GM12878 (cell line): ENCODE results near the gene UNC119. TPM values are rescaled to one million over a fixed set of nuclear protein-coding genes. Genes with fewer than 3 reads are reported as not detected.
"Not testable (repeated sequence)": the region's sequence is repeated elsewhere in the genome, so short reads cannot be mapped to it uniquely, and the experiment has no call there.

Experiments used
- ATAC-seq: fragments of 200-7000 bp; cut with Tn5 transposase; 3 replicates; pipeline ENCODE4 v1.9.1; 2020; ENCODE audit warnings: mild to moderate bottlenecking, moderate library complexity
- BruUV-seq: library from RNA; stranded (reverse); fragments of 400-500 nt; replicated peaks from 2 replicates; lab custom pipeline; 2021; lab: Mats Ljungman, UMichigan
- CTCF ChIA-PET: fragments of 300-600 bp; sonication (Branson Sonifier 250); formaldehyde crosslinking; extraction: SDS; loops from one replicate; lab custom pipeline; 2021; ENCODE audit warnings: inconsistent platforms; lab: Yijun Ruan, JAX
- POLR2A ChIA-PET: fragments of 350-600 bp; formaldehyde crosslinking; extraction: SDS; loops from one replicate; lab custom pipeline; 2021; ENCODE audit warnings: inconsistent platforms; lab: Charles Lee
- RAD21 ChIA-PET: fragments of 300-600 bp; sonication (Branson Sonifier 250); formaldehyde crosslinking; loops from one replicate; lab custom pipeline; 2023; ENCODE audit warnings: antibody characterized with exemption; ENCODE audit not compliant: unreplicated experiment; lab: Charles Lee
- SMC1A ChIA-PET: fragments of 300-600 bp; sonication (Branson Sonifier 250); formaldehyde crosslinking; loops from one replicate; lab custom pipeline; 2023; ENCODE audit not compliant: unreplicated experiment, uncharacterized antibody; lab: Charles Lee
- DNase-seq: peaks from one replicate; pipeline ENCODE4 v3.0.0-alpha.2; 2011; ENCODE audit warnings: low read depth, low spot score
- FAIRE-seq: peaks from 3 replicates; lab custom pipeline; 2011; peaks lifted over from hg19 to GRCh38; lab: Jason Lieb, UNC
- H2AFZ ChIP-seq: 2 replicates; pipeline ENCODE4 v1.6.0; 2011; ENCODE audit warnings: low read depth, low read length, control low read depth; ENCODE audit not compliant: control insufficient read depth
- H3K27ac ChIP-seq: 2 replicates; pipeline ENCODE4 v1.5.1; 2011; ENCODE audit warnings: control low read depth; ENCODE audit not compliant: control insufficient read depth, insufficient read depth
- H3K27me3 ChIP-seq, 2 experiments: replicated peaks in 1 of 2; 2 replicates each; pipeline versions ENCODE4 v1.6.0 to v1.6.1; 2011; ENCODE audit warnings: low read length in 1 of 2; ENCODE audit not compliant: control insufficient read depth in 2 of 2, insufficient read depth in 2 of 2
- H3K36me3 ChIP-seq, 2 experiments: 2 replicates each; pipeline ENCODE4 v1.5.1; 2011; ENCODE audit warnings: low read length in 1 of 2; ENCODE audit not compliant: control insufficient read depth in 2 of 2, insufficient read depth in 2 of 2
- H3K4me1 ChIP-seq: 2 replicates; pipeline ENCODE4 v1.6.1; 2011; ENCODE audit warnings: mild to moderate bottlenecking, low read length, moderate library complexity, mixed read lengths; ENCODE audit not compliant: control insufficient read depth, insufficient read depth
- H3K4me2 ChIP-seq: 2 replicates; pipeline ENCODE4 v1.6.0; 2011; ENCODE audit warnings: control low read depth; ENCODE audit not compliant: control insufficient read depth, insufficient read depth
- H3K4me3 ChIP-seq: fragments of 200-600 bp; sonication (generic); 2 replicates; pipeline ENCODE4 v1.5.1; 2016
- H3K79me2 ChIP-seq: 2 replicates; pipeline ENCODE4 v1.6.0; 2011; ENCODE audit warnings: low read length; ENCODE audit not compliant: control insufficient read depth, insufficient read depth
- H3K9ac ChIP-seq: 2 replicates; pipeline ENCODE4 v1.8.0; 2011; ENCODE audit warnings: low read length, control low read depth, mixed read lengths; ENCODE audit not compliant: control insufficient read depth, insufficient read depth
- H3K9me3 ChIP-seq: replicated peaks from 3 replicates; pipeline ENCODE4 v1.5.1; 2011; ENCODE audit warnings: mild to moderate bottlenecking, low read length; ENCODE audit not compliant: control insufficient read depth, insufficient read depth
- H4K20me1 ChIP-seq: 2 replicates; pipeline ENCODE4 v1.6.0; 2011; ENCODE audit not compliant: control insufficient read depth, insufficient read depth
- NFYA ChIP-seq: IDR thresholded peaks from 2 replicates; pipeline ENCODE4 v1.6.1; 2011; ENCODE audit warnings: low read depth, mild to moderate bottlenecking, low read length, improper control_type of control experiment, borderline replicate concordance
- PML ChIP-seq: IDR thresholded peaks from 2 replicates; pipeline ENCODE4 v1.6.1; 2012; ENCODE audit warnings: low read length, inconsistent platforms
- POLR2A ChIP-seq: IDR thresholded peaks from 2 replicates; pipeline ENCODE4 v1.6.1; 2011; ENCODE audit warnings: low read depth, mild to moderate bottlenecking, low read length
- RAD21 ChIP-seq: IDR thresholded peaks from 2 replicates; pipeline ENCODE4 v1.6.1; 2011; ENCODE audit warnings: mild to moderate bottlenecking, low read depth, low read length, moderate library complexity; ENCODE audit not compliant: insufficient read depth
- ZNF217 ChIP-seq: fragments of 450-650 bp; IDR thresholded peaks from 2 replicates; pipeline ENCODE4 v1.6.1; 2017; ENCODE audit warnings: antibody characterized with exemption, mild to moderate bottlenecking
- ZNF24 ChIP-seq: fragments of 450-650 bp; IDR thresholded peaks from 2 replicates; pipeline ENCODE4 v1.6.1; 2017; ENCODE audit warnings: antibody characterized with exemption, mild to moderate bottlenecking
- WGBS: methylation state at CpG from one replicate; pipeline ENCODE4 v1.1.6; 2016; ENCODE audit warnings: low lambda C conversion rate; ENCODE audit not compliant: insufficient replicate concordance, insufficient coverage; ENCODE audit errors: missing lambda C conversion rate; 5-methylcytosine and 5-hydroxymethylcytosine counted together
- in situ Hi-C: fragments of 300-500 bp; cut with MboI; formaldehyde crosslinking; loops from 9 replicates; pipeline ENCODE4 v1.14.3; 2018; ENCODE audit warnings: mixed read lengths
- intact Hi-C: fragments of 100-400 bp; cut with micrococcal nuclease; formaldehyde crosslinking; loops from one replicate; pipeline ENCODE4 v1.14.2; 2022; ENCODE audit not compliant: unreplicated experiment
- polyA plus RNA-seq, 11 experiments: library from polyadenylated mRNA; depleted of rRNA in 4 of 11; unstranded in 6 of 11; stranded (reverse) in 5 of 11; fragments of >200 nt; fragmentation: Nextera tagmentation in 4 of 11; fragmentation: Illumina TruSeq in 1 of 11; extraction: Ambion mirVana in 4 of 11; extraction: Trizol in 1 of 11; gene quantifications; 1 replicate in 1 of 11; 2 replicates in 10 of 11; pipeline versions ENCODE4 v1.2.1 to v1.2.3, GENCODE V29; 2011 to 2016; ENCODE audit warnings: inconsistent platforms in 2 of 11, missing spikeins in 2 of 11, low read depth in 1 of 11
- total RNA-seq, 4 experiments: library from RNA; depleted of rRNA in 3 of 4; stranded (reverse); fragments of >200 nt in 3 of 4; fragmentation: Illumina TruSeq in 1 of 4; extraction: Trizol in 1 of 4; gene quantifications; 2 replicates each; pipeline versions ENCODE4 v1.2.1 to v1.2.3, GENCODE V29; 2013 to 2021

The UNC119 gene
- total and polyA plus RNA-seq, 10 of the 15 experiments (the other 5 are each of a cell fraction or from before 2014, with no cell fraction given): 2.7 to 436 (median 57.8) TPM

GRCh38 chr17:28576758-28577465 is 24.5 kb upstream of the UNC119 start, which contains the start of gene ALDOC (continued):
- TF ChIP-seq RAD21 (no peak), ZNF24 (no peak), PML (peak; percentile 51; the same call in 1 of the 2 replicates), POLR2A (peak; percentile 82), ZNF217 (no peak), NFYA (no peak)

- H3K9me3 ChIP-seq, H2AFZ ChIP-seq, ATAC-seq, H4K20me1 ChIP-seq, in situ Hi-C loops, DNase-seq, BruUV-seq, H3K27me3 ChIP-seq: not testable (repeated sequence)
- peaks cover 27% of the 10 kb centered on the region for H3K79me2 ChIP-seq
- POLR2A ChIA-PET: interaction anchor here (0.5 to 7.1 kb wide), 16 partner anchors 10 to 374 kb away, joined by 3 to 91 read pairs (median 4); partner anchors contain the start of genes BLTP2, PROCA1, SPAG5 and UNC119
- H3K4me1 ChIP-seq: peaks cover 29% of the 10 kb centered on the region
- H3K4me3 ChIP-seq: peak overlapping the region; percentile 66
- peak; percentile 65 for FAIRE-seq
- H3K27ac ChIP-seq: peak overlapping the region; percentile 14; the same call in 1 of the 2 replicates
- RAD21 ChIA-PET: interaction anchor here (0.6 to 3.3 kb wide), 6 partner anchors 10 to 144 kb away, joined by 3 to 38 read pairs (median 3); partner anchors contain the start of gene RPL23A
- peaks cover 7 to 21% of the 10 kb centered on the region in 2 experiments; a peak in 3 of 4 replicates for H3K36me3 ChIP-seq
- peak overlapping the region; percentile 37 for H3K9ac ChIP-seq
- SMC1A ChIA-PET: interaction anchor here (1.0 to 2.2 kb wide), 5 partner anchors 10 to 75 kb away, joined by 3 to 10 read pairs (median 4); no protein-coding TSS in a partner anchor
- peak overlapping the region; percentile 84 for H3K4me2 ChIP-seq
- WGBS: 41% methylated on average over 3 of the region's 3 CpGs
- intact Hi-C loops: loop anchor here (2.0 kb wide), 1 partner anchor 23 kb away; the partner anchor contains the start of gene SPAG5
- CTCF ChIA-PET: interaction anchor here (0.8 to 4.8 kb wide), 10 partner anchors 8 to 75 kb away, joined by 3 to 56 read pairs (median 4); no protein-coding TSS in a partner anchor
Observed at GRCh38 chr17:28576016-28576415, 23.6 kb upstream of the UNC119 start.
